GM15510 (cell line): ENCODE results near the gene KARS1.

Experiments used
- POLR2A ChIP-seq: IDR thresholded peaks from 3 replicates; pipeline ENCODE4 v1.6.1; 2011; ENCODE audit warnings: borderline replicate concordance; ENCODE audit not compliant: insufficient read length; ENCODE audit errors: extremely low read depth

KARS1 gene

GRCh38 chr16:75647492-75648264 is at the start of gene KARS1, which contains the start of gene TERF2IP:
Gene KARS1, minus strand, starts transcription at chr16:75647665. Its CDS starts 26 bp downstream, at chr16:75647639.
Gene TERF2IP, plus strand, starts transcription at chr16:75647773. Its CDS starts 110 bp downstream, at chr16:75647883.
- peak; percentile 96 for TF ChIP-seq POLR2A

DNA sequence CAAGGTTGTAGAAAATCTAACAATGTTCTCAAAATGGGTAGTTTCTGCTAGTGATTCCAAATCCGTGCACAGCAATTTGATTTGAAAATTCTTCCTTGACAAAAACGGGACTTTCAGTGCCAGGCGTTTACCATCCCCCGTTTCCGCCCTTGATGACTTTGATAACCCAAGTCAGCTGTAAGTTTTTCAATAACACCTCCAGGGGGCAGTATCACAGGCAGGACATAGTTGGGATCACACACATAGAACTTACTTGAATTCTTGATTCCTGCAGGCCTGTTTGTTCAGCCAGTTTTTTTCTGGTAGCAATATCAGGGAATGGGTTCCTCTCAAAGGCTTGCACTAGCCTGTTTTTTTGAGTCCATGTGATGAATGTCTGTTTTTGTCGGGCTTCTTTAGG is 48.2 kb upstream of the KARS1 start:
- TF ChIP-seq POLR2A: no peak

DNA sequence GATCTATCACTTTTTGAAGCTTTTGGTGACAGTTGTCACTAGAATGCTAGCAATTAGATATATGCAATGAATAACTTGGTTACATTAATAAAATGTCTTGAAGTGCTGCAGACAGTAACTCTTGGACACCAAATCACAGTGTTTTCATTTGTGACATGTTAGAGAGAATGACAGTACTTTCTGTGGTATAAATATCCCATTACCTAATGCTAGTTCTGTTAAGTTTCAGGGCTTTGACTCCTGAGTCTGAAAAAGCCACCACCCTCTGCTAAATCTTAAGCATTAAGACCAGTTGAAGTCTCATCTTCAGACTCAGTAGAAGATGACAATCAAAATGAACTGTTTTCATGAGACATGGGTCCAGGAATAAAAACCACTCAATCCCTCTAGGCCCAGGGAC is 39.9 kb upstream of the KARS1 start:
- TF ChIP-seq POLR2A: no peak

GRCh38 chr16:75682308-75682707 is 34.8 kb upstream of the KARS1 start:
- no peak for TF ChIP-seq POLR2A

- TF ChIP-seq POLR2A: no peak
Measured at GRCh38 chr16:75679366-75679765, 31.9 kb upstream of the KARS1 start.

GRCh38 chr16:75676909-75677308 is 29.4 kb upstream of the KARS1 start, which contains the start of gene CPHXL2:
Gene CPHXL2, minus strand, starts transcription at chr16:75677009. Its CDS starts 10 bp downstream, at chr16:75676999.
- no peak for TF ChIP-seq POLR2A

DNA sequence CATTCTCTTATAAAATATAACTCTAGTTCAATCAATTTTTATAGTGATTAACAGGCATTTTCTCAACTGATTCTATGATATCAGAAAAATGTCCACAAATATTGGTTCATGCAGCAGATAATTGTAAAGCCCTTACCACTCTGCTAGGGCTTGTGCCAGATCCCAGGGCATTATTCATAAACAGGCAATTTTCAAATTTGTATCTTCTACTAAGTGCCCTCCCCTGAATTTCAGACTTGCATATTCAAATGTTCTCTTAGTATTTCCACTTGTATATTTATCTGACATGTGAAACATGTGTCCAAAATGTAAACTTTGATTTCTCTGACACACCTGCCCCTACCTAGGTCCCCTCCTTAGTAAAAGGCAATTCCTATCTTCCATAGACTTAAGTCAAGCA is 20.0 kb upstream of the KARS1 start:
- TF ChIP-seq POLR2A: no peak

- no peak for TF ChIP-seq POLR2A
Measured at GRCh38 chr16:75660726-75661302, 13.3 kb upstream of the KARS1 start.

DNA sequence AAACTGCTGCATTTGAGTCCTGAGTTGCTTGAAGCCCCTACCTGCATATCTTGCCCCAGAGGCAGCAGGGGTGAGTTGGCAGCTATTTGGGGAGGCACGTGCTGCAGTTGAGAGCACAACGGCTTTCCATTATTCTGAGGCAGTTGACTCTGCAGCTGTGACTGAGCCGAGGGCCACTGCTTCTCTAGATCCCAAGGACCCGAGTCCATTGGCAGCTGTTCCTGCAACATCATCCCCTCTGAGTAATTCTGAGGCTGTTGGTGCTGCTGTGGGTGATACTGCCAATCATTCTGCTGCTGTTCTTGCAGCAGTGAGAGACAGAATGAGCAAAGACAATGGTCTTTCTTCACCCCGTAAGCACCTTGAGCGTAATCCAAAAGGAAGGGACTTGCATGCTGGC is 12.9 kb upstream of the KARS1 start:
- TF ChIP-seq POLR2A: no peak

- TF ChIP-seq POLR2A: no peak
Measured at GRCh38 chr16:75658175-75658574, 10.7 kb upstream of the KARS1 start.

- TF ChIP-seq POLR2A: no peak
Measured at GRCh38 chr16:75653922-75654321, 6.5 kb upstream of the KARS1 start.

DNA sequence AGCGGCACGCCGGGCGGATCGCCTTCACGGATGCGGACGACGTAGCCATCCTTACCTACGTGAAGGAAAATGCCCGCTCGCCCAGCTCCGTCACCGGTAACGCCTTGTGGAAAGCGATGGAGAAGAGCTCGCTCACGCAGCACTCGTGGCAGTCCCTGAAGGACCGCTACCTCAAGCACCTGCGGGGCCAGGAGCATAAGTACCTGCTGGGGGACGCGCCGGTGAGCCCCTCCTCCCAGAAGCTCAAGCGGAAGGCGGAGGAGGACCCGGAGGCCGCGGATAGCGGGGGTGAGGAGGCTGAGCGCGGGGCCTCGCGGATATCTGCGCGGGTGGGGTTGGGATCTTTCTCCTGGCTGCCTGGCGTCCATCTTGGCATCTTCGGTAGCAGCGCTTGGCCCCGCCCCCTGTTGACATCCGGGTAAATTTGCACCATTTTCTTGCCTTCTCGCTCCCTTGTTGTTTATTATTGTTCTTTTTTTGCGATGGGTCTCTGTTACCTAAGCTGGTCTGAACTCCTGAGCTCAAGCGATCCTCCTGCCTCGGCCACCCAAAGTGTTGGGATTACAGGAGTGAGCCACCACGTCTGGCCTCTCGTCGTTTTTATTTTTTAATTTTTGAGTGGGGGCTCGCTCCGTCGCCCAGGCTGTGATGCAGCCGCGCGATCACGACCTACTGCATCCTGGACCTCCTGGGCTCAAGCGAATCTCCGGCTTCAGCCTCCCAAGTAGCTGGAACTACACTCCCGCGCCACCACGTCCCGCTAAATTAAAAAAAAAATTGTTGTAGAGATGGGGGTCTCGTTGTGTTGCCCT is 1.0 kb upstream of the KARS1 start:
- TF ChIP-seq POLR2A: peak; percentile 43

DNA sequence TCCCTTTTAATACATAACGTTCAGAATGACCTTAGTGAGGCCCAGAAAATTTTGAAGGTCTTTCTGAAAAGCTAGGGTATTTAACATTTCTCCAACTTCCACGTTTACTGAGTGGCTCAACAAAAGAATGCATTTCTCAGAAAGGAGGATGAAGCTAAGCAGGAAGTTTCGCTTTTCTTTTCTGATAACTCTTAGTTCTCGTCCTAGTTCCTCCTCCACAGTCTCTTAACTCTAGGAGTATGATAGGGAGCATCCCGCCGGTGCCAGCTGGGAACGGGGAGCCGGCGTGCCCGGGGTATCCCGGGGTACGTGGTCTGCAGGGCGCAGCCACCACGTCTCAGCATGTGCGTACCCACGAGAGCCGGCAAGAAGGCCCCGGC is 363 bp downstream of the KARS1 start:
- TF ChIP-seq POLR2A: no peak

- TF ChIP-seq POLR2A: no peak
Measured at GRCh38 chr16:75644240-75645012, 3.0 kb downstream of the KARS1 start.

- no peak for TF ChIP-seq POLR2A
Measured at GRCh38 chr16:75640598-75640997, 6.9 kb downstream of the KARS1 start.

- TF ChIP-seq POLR2A: no peak
Measured at GRCh38 chr16:75635036-75635435, 12.4 kb downstream of the KARS1 start.

DNA sequence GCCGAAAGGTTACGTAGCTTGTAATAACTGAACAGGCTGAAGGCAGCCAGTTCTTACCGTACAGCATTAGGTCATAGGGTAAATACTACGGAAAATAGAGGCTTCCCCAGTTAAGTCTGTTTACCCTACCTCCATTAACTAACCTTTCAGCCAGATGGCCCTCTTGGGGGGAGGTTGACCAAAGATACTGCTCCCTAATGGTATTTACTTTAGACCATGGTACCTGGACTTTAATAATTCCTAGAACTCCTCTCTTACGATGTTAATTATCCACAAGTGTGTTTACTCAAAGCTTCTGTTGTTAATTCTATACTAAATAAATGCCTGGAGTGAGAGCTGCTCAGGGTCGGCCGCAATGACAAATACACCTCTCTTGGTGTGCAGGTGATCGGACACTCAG is 14.6 kb downstream of the KARS1 start:
- no peak for TF ChIP-seq POLR2A
